Kidney epithelial cell (primary cell): ENCODE data around the gene PDZD8. TPM values are rescaled to one million over a fixed set of nuclear protein-coding genes. Genes with fewer than 3 reads are reported as not detected.

Source experiments
- DNase-seq: peaks from one replicate; pipeline ENCODE4 v3.0.0-alpha.2; 2010; ENCODE audit warnings: low read depth
- H3K27me3 ChIP-seq: 2 replicates; pipeline ENCODE4 v1.6.0; 2011; ENCODE audit warnings: low read length; ENCODE audit not compliant: control insufficient read depth, insufficient read depth
- H3K36me3 ChIP-seq: 2 replicates; pipeline ENCODE4 v1.5.1; 2011; ENCODE audit warnings: low read length; ENCODE audit not compliant: control insufficient read depth, insufficient read depth
- H3K4me3 ChIP-seq: 2 replicates; pipeline ENCODE4 v1.5.1; 2011; ENCODE audit warnings: low read depth, mild to moderate bottlenecking, control low read depth, low read length
- total RNA-seq: library from RNA; depleted of rRNA; stranded (reverse); fragments of >200 nt; gene quantifications from 2 replicates; pipeline ENCODE4 v1.2.3, GENCODE V29; 2015
- TF ChIP-seq, protein P1 (sequence below): IDR thresholded peaks from 2 replicates; pipeline ENCODE4 v1.5.1; 2011; ENCODE audit warnings: mild to moderate bottlenecking, moderate library complexity, low read length, control low read depth, inconsistent platforms; ENCODE audit not compliant: insufficient read depth, poor library complexity, severe bottlenecking

Gene PDZD8
- total RNA-seq, 1 donor from 2014 or later, result 84.7 TPM

DNA sequence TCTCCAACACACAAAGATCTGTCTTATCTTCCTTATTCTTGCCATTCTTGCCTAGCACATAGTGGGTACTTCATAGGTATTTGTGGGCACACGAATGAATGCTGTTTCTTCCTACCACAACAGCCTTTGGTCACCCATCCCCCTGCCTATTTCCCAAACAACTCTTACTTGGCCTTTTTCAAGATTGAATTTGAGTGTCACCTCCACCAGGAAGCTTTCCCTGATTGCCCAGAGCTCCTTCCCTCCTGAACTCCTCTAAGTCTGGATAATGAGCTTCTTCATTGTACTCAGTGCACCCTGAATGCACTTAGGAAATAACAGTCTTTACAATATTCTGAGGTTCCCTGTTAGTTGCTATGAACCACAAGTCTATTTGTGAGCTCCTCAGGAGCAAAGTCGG lies 11.6 kb upstream of the PDZD8 start:
- DNase-seq, result no peak
- TF ChIP-seq, protein P1, sequence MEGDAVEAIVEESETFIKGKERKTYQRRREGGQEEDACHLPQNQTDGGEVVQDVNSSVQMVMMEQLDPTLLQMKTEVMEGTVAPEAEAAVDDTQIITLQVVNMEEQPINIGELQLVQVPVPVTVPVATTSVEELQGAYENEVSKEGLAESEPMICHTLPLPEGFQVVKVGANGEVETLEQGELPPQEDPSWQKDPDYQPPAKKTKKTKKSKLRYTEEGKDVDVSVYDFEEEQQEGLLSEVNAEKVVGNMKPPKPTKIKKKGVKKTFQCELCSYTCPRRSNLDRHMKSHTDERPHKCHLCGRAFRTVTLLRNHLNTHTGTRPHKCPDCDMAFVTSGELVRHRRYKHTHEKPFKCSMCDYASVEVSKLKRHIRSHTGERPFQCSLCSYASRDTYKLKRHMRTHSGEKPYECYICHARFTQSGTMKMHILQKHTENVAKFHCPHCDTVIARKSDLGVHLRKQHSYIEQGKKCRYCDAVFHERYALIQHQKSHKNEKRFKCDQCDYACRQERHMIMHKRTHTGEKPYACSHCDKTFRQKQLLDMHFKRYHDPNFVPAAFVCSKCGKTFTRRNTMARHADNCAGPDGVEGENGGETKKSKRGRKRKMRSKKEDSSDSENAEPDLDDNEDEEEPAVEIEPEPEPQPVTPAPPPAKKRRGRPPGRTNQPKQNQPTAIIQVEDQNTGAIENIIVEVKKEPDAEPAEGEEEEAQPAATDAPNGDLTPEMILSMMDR, result no peak
- no peak overlapping the region for H3K4me3 ChIP-seq
- H3K27me3 ChIP-seq, result no peaks in the 10 kb centered on the region
- H3K36me3 ChIP-seq, result no peaks in the 10 kb centered on the region

DNA sequence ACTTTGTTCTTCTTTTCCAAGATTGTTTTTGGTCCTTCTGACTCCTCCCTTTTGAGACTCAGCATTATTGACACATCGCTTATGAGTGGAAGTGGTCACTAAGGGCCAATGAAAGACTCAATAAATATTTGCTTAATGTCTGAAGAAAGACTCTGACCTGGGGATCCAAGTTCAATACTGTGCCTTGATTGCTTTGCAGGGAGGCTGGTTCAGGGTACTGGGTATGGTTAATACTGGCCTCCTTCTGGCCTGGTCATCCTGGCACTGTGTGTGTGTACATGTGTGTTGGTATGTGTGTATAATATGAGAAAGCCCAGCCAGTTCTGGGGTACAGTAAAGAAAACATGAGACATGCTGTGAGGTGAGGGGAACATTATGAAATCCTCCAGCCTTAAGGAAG lies 7.6 kb upstream of the PDZD8 start:
- TF ChIP-seq, protein P1, result no peak
- Histone ChIP-seq H3K36me3 (no peaks in the 10 kb centered on the region), H3K4me3 (no peak overlapping the region), H3K27me3 (no peaks in the 10 kb centered on the region)
- DNase-seq, result no peak

DNA sequence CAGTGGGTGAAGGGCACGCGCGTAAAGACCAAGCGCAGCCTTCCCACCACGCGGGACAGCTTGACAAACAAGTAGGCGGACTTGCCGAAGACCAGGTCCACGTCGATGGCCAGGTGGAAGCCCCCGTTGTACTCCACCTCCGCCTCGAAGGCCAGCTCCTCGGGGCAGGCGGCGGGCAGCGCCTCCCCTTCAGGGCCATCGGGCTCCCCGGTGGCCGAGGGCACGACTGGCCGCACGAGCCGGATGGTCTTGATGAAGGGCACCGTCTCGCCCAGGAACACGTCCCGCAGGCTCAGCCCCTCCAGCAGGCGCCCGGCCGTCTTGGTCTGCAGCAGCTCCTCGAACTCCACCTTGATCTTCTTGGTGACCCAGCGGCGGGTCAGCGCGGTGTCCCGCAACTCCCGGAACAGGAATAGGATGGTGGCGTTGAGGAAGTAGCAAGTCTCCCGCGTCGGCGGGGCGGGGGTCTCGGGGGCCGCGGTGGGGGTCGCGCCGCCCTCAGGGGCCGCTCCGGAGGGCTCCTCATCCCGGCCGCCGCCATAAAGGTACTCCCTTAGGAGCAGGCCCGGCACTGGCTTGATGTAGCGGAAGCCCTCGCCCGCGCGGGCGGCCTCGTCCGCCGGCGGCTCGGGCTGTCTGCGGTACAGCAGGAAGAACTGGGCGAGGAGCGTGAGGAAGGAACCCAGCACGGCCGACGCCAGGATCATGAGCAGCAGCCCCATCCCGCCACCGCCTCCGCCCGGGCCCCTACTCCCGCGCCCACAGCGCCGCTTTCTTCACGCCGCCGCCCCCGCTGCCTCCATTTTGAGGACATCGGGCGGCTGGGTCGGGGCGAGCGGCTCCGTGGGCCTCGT lies 507 bp downstream of the PDZD8 start:
- Histone ChIP-seq H3K27me3 (no peaks in the 10 kb centered on the region), H3K4me3 (peak overlapping the region; percentile 93), H3K36me3 (no peaks in the 10 kb centered on the region)
- no peak for DNase-seq
- TF ChIP-seq, protein P1, result no peak

DNA sequence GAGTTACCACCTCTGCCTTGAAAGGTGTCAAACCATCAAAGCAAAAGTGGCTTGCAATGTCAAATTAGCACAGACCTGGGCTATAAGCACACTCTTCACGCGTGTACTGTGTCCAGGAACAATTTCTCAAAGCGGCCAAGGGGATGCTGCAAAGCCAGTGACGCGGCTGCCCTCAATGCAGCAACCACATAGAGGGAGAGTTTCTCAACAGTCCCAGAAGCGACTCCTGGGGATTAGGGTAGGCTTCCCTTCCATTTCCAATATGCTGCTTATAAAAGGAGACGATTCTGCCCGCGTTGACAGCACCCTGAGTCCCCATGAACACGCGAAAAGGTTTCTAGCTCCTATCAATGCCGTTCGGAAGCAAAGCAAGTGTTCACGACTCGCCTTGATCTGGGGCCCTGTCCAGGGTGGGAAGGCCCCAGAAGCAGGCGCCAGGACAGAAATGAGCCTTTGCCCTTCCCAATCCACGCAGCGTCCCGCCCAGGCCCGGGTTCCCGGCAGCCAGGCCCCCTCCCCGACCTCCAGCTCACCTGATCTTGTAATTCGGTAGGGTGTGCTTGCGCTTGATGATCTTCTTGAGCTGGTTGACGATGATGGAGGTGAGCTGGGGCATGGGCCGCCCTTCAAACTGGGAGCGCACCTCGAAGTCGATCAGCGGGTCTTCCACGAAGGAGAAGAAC lies 1.3 kb downstream of the PDZD8 start:
- TF ChIP-seq, protein P1, result no peak
- no peaks in the 10 kb centered on the region for H3K36me3 ChIP-seq
- no peak for DNase-seq
- H3K27me3 ChIP-seq, result no peaks in the 10 kb centered on the region
- peak overlapping the region; percentile 93 for H3K4me3 ChIP-seq

DNA sequence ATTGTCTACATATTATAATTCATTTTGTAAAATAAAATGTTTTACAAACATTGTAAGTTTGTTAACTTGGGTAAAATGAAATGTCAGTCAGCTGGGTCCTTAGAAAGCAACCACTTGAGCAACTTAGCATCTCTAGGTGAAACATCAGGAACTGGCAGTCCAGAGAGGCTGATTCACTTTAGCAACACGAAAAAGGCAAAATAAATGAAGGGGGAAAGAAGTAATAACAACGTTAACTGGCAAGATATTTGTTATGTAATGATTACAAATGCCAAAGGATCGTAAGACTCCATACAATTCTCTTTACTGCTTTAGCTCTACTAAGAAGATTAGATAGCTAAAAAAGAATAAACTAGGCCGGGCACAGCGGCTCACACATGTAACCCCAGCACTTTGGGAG lies 5.0 kb downstream of the PDZD8 start:
- TF ChIP-seq, protein P1, result no peak
- no peak for DNase-seq
- Histone ChIP-seq H3K36me3 (no peaks in the 10 kb centered on the region), H3K4me3 (no peak overlapping the region), H3K27me3 (no peaks in the 10 kb centered on the region)
